Astrocyte of the spinal cord (primary cell): ENCODE measurements around the gene TIMM22.
A peak's percentile ranks its signal among the peaks of the same experiment; 100 is the strongest.

ENCODE experiments used
- DNase-seq: peaks from one replicate; pipeline ENCODE4 v3.0.0; 2011; ENCODE audit warnings: low read depth, low spot score
- H3K4me3 ChIP-seq: 2 replicates; pipeline ENCODE4 v1.5.1; 2011; ENCODE audit warnings: low read depth, mild to moderate bottlenecking, low read length, moderate library complexity
- CTCF ChIP-seq: IDR thresholded peaks from 2 replicates; pipeline ENCODE4 v1.5.1; 2012; ENCODE audit warnings: low read depth, mild to moderate bottlenecking, low read length, inconsistent platforms
- in situ Hi-C: cut with HindIII; loops from 2 replicates; pipeline ENCODE4 v1.10.0; 2017; ENCODE audit warnings: low sequenced_read_pairs

The TIMM22 gene

GRCh38 chr17:1022278-1023024 is 25.5 kb downstream of the TIMM22 start:
- no peak overlapping the region for H3K4me3 ChIP-seq
- no peak for TF ChIP-seq CTCF
- in situ Hi-C loops: no loop called here
- DNase-seq: no peak

- no peak for TF ChIP-seq CTCF
- in situ Hi-C loops: no loop called here
- DNase-seq: no peak
- no peak overlapping the region for H3K4me3 ChIP-seq
Measured at GRCh38 chr17:1024076-1024475, 27.1 kb downstream of the TIMM22 start.

- DNase-seq: no peak
- no peak for TF ChIP-seq CTCF
- no peak overlapping the region for H3K4me3 ChIP-seq
- in situ Hi-C loops: no loop called here
Measured at GRCh38 chr17:1025733-1026598, 29.0 kb downstream of the TIMM22 start.

GRCh38 chr17:1026599-1026975 is 29.7 kb downstream of the TIMM22 start:
- no peak for DNase-seq
- in situ Hi-C loops: no loop called here
- TF ChIP-seq CTCF: no peak
- H3K4me3 ChIP-seq: no peak overlapping the region

GRCh38 chr17:1027044-1027443 is 30.1 kb downstream of the TIMM22 start:
- no peak for TF ChIP-seq CTCF
- DNase-seq: no peak
- H3K4me3 ChIP-seq: no peak overlapping the region
- in situ Hi-C loops: no loop called here

- peak; percentile 48 for DNase-seq
Measured at GRCh38 chr17:1029196-1029921, 32.4 kb downstream of the TIMM22 start.

More at GRCh38 chr17:1029196-1029921, 32.4 kb downstream of the TIMM22 start:
- no peak overlapping the region for H3K4me3 ChIP-seq
- TF ChIP-seq CTCF: no peak
- in situ Hi-C loops: no loop called here
